Tibial nerve (tissue), 4 donors: ENCODE measurements around the gene HLCS.

ENCODE experiments used
- EP300 ChIP-seq, 2 donors: sonication (generic); formaldehyde crosslinking; IDR thresholded peaks; one replicate each; pipeline ENCODE4 v1.6.1; 2017; ENCODE audit warnings: antibody characterized with exemption in 2 of 2, mild to moderate bottlenecking in 1 of 2
- TF ChIP-seq, protein P1 (sequence below), 5 experiments: fragments of 200-600 bp in 3 of 5; fragments of 450-650 bp in 2 of 5; sonication (generic) in 3 of 5; IDR thresholded peaks; one replicate each; pipeline ENCODE4 v1.5.1; 2016 to 2019; ENCODE audit warnings: antibody characterized with exemption in 5 of 5, mild to moderate bottlenecking in 3 of 5, moderate library complexity in 2 of 5

DNA sequence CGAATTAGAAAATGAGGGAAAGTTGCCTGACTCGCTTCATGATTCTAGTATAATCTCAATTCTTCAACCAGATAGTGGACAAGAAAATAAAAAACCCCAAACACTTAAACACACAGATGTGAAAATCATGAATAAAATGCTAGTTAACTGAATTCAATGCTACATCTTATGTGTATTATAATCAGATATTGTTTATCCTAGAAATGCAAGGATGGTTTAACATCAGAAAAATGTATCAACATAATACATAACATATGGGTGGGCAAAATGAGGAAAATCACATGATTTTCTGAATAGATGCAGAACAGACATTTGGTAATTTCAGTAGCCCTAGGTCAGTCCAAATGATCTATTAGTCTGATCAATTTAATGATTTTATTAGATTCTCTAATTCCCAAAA lies 170.4 kb downstream of the HLCS start:
- TF ChIP-seq, protein P1, sequence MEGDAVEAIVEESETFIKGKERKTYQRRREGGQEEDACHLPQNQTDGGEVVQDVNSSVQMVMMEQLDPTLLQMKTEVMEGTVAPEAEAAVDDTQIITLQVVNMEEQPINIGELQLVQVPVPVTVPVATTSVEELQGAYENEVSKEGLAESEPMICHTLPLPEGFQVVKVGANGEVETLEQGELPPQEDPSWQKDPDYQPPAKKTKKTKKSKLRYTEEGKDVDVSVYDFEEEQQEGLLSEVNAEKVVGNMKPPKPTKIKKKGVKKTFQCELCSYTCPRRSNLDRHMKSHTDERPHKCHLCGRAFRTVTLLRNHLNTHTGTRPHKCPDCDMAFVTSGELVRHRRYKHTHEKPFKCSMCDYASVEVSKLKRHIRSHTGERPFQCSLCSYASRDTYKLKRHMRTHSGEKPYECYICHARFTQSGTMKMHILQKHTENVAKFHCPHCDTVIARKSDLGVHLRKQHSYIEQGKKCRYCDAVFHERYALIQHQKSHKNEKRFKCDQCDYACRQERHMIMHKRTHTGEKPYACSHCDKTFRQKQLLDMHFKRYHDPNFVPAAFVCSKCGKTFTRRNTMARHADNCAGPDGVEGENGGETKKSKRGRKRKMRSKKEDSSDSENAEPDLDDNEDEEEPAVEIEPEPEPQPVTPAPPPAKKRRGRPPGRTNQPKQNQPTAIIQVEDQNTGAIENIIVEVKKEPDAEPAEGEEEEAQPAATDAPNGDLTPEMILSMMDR (IDR thresholded peaks at IDR 0.05), result no peak
- no peak for TF ChIP-seq EP300 (IDR thresholded peaks at IDR 0.05)
